K562 (cell line): Measurements from ENCODE around the gene LRRC41.

Experiments used
- JUN ChIP-seq, 2 experiments: sonication (generic) in 1 of 2; formaldehyde crosslinking in 1 of 2; IDR thresholded peaks; 2 replicates each; pipeline versions ENCODE4 v1.6.1 to v1.8.0; 2012 to 2022; ENCODE audit warnings: borderline replicate concordance in 2 of 2, mild to moderate bottlenecking in 2 of 2, improper control_type of control experiment in 1 of 2, low read depth in 1 of 2, low read length in 1 of 2, missing genetic modification reagents in 1 of 2
- NR1H2 ChIP-seq: sonication (generic); formaldehyde crosslinking; IDR thresholded peaks from 2 replicates; pipeline ENCODE4 v1.4.0; 2020; ENCODE audit warnings: mild to moderate bottlenecking, missing genetic modification reagents
- PBX2 ChIP-seq, 2 experiments: IDR thresholded peaks in 1 of 2; conservative IDR thresholded peaks in 1 of 2; 2 replicates each; pipeline ENCODE4 v1.6.1; 2016; ENCODE audit warnings: low read depth in 2 of 2, mild to moderate bottlenecking in 1 of 2, missing compliant biosample characterization in 1 of 2, missing genetic modification characterization in 1 of 2, moderate library complexity in 1 of 2
- POLR2A ChIP-seq: fragments of 450-650 bp; conservative IDR thresholded peaks from 2 replicates; pipeline ENCODE4 v1.6.1; 2016
- TRIM28 ChIP-seq: fragments of 450-650 bp; IDR thresholded peaks from 2 replicates; pipeline ENCODE4 v1.6.1; 2017
- ZNF263 ChIP-seq: sonication (generic); formaldehyde crosslinking; IDR thresholded peaks from 2 replicates; pipeline ENCODE4 v1.8.0; 2022; ENCODE audit warnings: mild to moderate bottlenecking, missing genetic modification reagents, borderline replicate concordance

- TF ChIP-seq PBX2 (CRISPR knock-in tag; IDR thresholded peaks at IDR 0.05; ENCODE audit: low read depth) (peak; percentile 19; the same call in 1 of the 2 replicates), PBX2 (tag; conservative IDR thresholded peaks at IDR 0.05; ENCODE audit: low read depth) (no peak), NR1H2 (CRISPR knock-in tag) (no peak), JUN (IDR thresholded peaks at IDR 0.05; ENCODE audit: borderline replicate concordance, low read depth, low read length) (no peak), JUN (CRISPR knock-in tag; IDR thresholded peaks at IDR 0.05; ENCODE audit: borderline replicate concordance) (no peak), POLR2A (no peak), ZNF263 (CRISPR knock-in tag) (peak; percentile 60; the same call in 1 of the 2 replicates), TRIM28 (no peak)
Observed at GRCh38 chr1:46302641-46303037, 777 bp downstream of the LRRC41 start.
